AG20443 (cell line): ENCODE data around the gene IGLL1.

ENCODE experiments used
- DNase-seq: peaks from one replicate; pipeline ENCODE4 v3.0.0; 2012; ENCODE audit warnings: low spot score, mixed read lengths

The IGLL1 gene

DNA sequence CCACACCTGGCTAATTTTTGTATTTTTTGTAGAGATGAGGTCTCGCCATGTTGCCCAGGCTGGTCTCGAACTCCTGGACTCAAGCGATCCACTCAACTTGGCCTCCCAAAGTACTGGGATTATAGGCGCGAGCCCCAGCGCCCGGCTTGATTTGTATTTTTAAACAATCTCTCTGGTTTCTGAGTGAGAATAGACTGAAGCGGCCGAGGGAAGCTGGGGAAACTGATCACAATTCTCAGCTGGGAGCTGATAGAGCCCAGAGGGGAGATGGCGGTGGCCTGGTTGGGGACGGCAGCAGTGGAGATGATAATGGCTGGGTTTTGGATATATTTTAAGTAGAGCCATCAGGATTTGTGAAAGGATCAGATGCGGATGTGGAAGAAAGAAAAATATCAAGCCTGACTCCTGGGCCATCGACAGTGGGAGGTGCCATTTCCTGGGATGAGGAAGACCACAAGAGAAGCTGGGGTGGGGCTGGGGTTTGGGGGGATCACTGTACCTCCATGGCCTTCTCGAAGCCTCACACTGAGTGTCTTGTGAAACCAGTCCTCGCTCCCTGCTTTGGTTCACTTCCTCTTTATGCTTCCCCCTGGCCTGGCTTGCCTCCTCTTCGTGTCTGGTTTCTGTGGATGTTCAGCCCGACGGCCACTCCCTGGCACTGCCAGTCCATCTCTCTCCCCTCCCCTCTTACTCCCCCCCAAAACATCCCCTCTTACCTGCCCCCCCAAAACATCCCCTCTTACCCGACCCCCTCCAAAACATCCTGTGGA, 51.9 kb downstream of the IGLL1 start:
- DNase-seq = no peak

DNA sequence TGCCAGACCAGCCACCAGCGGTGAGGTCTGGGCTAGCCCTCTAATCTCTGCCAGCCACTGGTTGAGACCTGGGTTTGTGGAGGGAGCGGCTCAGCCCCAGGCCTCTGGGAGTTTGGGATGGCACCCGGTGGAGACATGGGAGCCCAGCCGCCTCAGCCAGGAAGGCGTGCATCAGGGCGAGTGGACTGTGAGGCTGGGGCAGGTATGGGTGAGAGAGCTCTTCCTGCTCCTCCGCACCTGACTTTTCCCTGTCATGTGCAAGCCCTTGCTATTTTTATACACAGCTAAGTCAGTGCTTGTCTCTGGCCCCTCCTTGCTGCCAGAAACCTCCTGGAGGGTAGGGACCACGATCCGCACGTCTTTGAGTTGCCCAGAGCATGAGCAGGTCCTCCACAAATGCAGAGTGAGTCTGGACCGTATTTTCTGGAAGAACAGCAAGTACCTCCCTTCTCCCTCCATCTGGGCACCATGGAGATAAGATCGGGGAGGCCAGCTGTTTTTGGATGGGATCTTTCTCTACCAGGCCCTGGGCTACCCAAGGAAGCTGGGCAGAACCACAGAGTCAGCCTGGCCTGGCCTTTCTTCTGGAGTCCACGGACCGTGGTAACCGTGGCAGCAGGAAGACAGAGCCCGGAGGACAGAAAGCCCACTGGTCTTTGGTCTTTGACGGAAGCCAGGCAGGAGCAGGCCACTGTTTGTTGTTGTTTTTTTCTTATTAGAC, 53.3 kb downstream of the IGLL1 start:
- DNase-seq = no peak

DNA sequence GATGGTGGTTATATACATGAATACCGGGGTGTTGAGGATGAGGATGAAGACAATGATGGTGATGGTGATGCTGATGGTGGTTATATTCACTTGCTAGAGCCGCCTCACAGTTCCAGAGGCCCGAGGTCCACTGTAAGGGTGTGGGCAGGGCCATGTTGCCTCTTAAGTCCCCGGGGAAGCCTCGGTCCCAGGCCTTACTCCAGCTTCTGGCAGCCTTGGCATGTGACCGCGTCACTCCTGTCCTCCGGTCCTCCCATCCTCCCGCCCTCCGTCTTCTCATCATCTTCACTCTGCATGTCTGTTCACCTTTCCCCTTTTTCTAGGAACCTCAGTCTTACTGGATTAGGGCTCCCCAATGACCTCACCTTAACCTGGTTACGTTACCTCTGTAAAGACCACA, 54.6 kb downstream of the IGLL1 start:
- no peak for DNase-seq

DNA sequence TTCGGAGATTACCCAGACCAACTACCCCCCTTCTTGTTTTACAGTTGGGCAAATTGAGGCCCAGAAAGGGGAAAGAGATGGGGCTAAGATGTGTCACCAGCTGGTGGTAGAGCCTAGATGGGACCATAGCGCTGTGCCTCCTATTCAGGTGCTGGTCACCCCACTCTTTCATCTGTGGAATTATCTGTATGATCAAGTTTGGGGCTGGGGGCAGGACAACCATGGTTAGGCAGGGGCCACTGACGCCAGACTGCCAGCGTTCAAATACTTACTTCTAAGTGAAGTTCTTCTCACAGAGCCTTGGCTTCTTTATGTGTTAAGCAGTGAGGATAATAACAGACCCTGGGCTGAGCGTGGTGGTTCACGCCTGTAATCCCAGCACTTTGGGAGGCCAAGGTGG, 55.9 kb downstream of the IGLL1 start:
- DNase-seq = no peak

DNA sequence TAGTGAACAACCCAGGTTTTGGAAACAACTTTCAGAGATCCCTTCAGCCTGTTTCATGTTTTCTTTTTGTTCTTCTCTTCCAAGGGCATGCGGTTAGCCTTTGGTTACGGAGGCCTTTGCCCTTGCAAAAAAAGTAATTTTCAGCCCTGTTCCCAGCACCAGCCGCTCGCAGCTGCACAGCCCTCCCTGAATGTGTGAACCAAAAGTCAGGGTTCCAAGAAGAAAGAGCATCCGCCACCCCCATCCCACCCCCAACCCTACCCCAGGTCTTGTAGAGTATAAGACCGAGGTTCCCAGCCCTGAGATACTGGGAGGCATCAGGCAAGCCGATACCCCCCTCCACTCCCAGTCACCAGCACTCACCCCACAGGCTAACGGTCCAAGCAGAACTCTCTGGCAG, 56.4 kb downstream of the IGLL1 start:
- no peak for DNase-seq
